Activated T-cell treated with anti-CD3 and anti-CD28 coated beads, Interleukin-2, amount 50 U/mL, for 1 hour (primary cell): Measurements from ENCODE around the gene KHNYN.
"Not testable (repeated sequence)": the region's sequence is repeated elsewhere in the genome, so short reads cannot be mapped to it uniquely, and the experiment has no call there.

Experiments
- DNase-seq: peaks from one replicate; pipeline ENCODE4 v3.0.0-alpha.2; 2020

The KHNYN gene

GRCh38 chr14:24481622-24482324 is 52.0 kb downstream of the KHNYN start:
- DNase-seq: peak; percentile 39

- DNase-seq: not testable (repeated sequence)
Observed at GRCh38 chr14:24482699-24483303, 53.0 kb downstream of the KHNYN start.

- DNase-seq: no peak
Observed at GRCh38 chr14:24483604-24484252, 54.0 kb downstream of the KHNYN start.
